Measurements from ENCODE around the gene SIRT4.
"Not testable (repeated sequence)": the region's sequence is repeated elsewhere in the genome, so short reads cannot be mapped to it uniquely, and the experiment has no call there.

Gene SIRT4

GRCh38 chr12:120336392-120336791, 34.3 kb downstream of the SIRT4 start:
- DNase-seq, result not testable (repeated sequence)

GRCh38 chr12:120337730-120338129, 35.6 kb downstream of the SIRT4 start:
- DNase-seq, result no peak

- no peak for DNase-seq
Observed at GRCh38 chr12:120339256-120339655, 37.1 kb downstream of the SIRT4 start.

- no peak for DNase-seq
Observed at GRCh38 chr12:120342175-120343038, 40.3 kb downstream of the SIRT4 start.

- DNase-seq, result no peak
Observed at GRCh38 chr12:120343039-120343537, 41.0 kb downstream of the SIRT4 start.

GRCh38 chr12:120343692-120344091, 41.6 kb downstream of the SIRT4 start:
- DNase-seq, result no peak

GRCh38 chr12:120346031-120346430, 43.9 kb downstream of the SIRT4 start:
- no peak for DNase-seq

- DNase-seq, result no peak
Observed at GRCh38 chr12:120346681-120347080, 44.6 kb downstream of the SIRT4 start.

GRCh38 chr12:120347766-120348165, 45.6 kb downstream of the SIRT4 start:
- DNase-seq, result no peak

- DNase-seq, result no peak
Observed at GRCh38 chr12:120350576-120351350, 48.6 kb downstream of the SIRT4 start.

GRCh38 chr12:120352117-120352516, 50.0 kb downstream of the SIRT4 start:
- peak; percentile 25 for DNase-seq

GRCh38 chr12:120353136-120353535, 51.0 kb downstream of the SIRT4 start:
- DNase-seq, result no peak

GRCh38 chr12:120353556-120354317, 51.6 kb downstream of the SIRT4 start:
- no peak for DNase-seq

GRCh38 chr12:120356567-120357030, 54.5 kb downstream of the SIRT4 start:
- peak; percentile 87 for DNase-seq

GRCh38 chr12:120357104-120357503, 55.0 kb downstream of the SIRT4 start:
- no peak for DNase-seq

GRCh38 chr12:120358412-120359100, 56.4 kb downstream of the SIRT4 start:
- DNase-seq, result peak; percentile 58

- DNase-seq, result no peak
Observed at GRCh38 chr12:120359128-120359527, 57.0 kb downstream of the SIRT4 start.

- peak; percentile 99 for DNase-seq
Observed at GRCh38 chr12:120361506-120362208, 59.5 kb downstream of the SIRT4 start.
